K562 (cell line): ENCODE results near the gene HPCAL1. TPM values are rescaled to one million over a fixed set of nuclear protein-coding genes. Genes with fewer than 3 reads are reported as not detected.
A peak's percentile ranks its signal among the peaks of the same experiment; 100 is the strongest.

Experiments used
- ATF3 ChIP-seq, 2 experiments: fragments of 450-650 bp in 1 of 2; sonication (generic) in 1 of 2; formaldehyde crosslinking in 1 of 2; IDR thresholded peaks in 1 of 2; conservative IDR thresholded peaks in 1 of 2; 2 replicates each; pipeline versions ENCODE4 v1.6.1 to v1.8.1; 2016 to 2023; ENCODE audit warnings: mild to moderate bottlenecking in 2 of 2, moderate library complexity in 2 of 2, inconsistent platforms in 1 of 2, missing genetic modification reagents in 1 of 2
- CHD2 ChIP-seq: IDR thresholded peaks from 2 replicates; pipeline ENCODE4 v1.6.1; 2011; ENCODE audit warnings: low read depth, low read length
- DPF2 ChIP-seq: fragments of 450-650 bp; IDR thresholded peaks from 2 replicates; pipeline ENCODE4 v1.6.1; 2016
- ESRRA ChIP-seq: fragments of 450-650 bp; IDR thresholded peaks from 2 replicates; pipeline ENCODE4 v1.6.1; 2014; ENCODE audit warnings: low read depth, mild to moderate bottlenecking, moderate library complexity, borderline replicate concordance
- FIP1L1 ChIP-seq: fragments of 200-400 bp; formaldehyde crosslinking; IDR thresholded peaks from 2 replicates; pipeline ENCODE4 v1.6.1; 2018; ENCODE audit warnings: mild to moderate bottlenecking, low read depth, low read length; ENCODE audit not compliant: poor library complexity, severe bottlenecking
- HMBOX1 ChIP-seq: sonication (generic); IDR thresholded peaks from 2 replicates; pipeline ENCODE4 v1.6.1; 2016
- HNRNPH1 ChIP-seq: fragments of 200-400 bp; formaldehyde crosslinking; optimal IDR thresholded peaks from 2 replicates; pipeline ENCODE3; 2017; ENCODE audit warnings: low read depth, mild to moderate bottlenecking, low read length, moderate library complexity
- POU5F1 ChIP-seq: fragments of 150-350 bp; IDR thresholded peaks from 2 replicates; pipeline ENCODE4 v1.6.1; 2014; ENCODE audit warnings: borderline replicate concordance, low read length, low read depth, mild to moderate bottlenecking; ENCODE audit not compliant: partially characterized antibody
- PRDM10 ChIP-seq: fragments of 450-650 bp; IDR thresholded peaks from 2 replicates; pipeline ENCODE4 v1.6.1; 2018; ENCODE audit not compliant: partially characterized antibody
- SNIP1 ChIP-seq: fragments of 450-650 bp; IDR thresholded peaks from 2 replicates; pipeline ENCODE4 v1.7.1; 2017; ENCODE audit warnings: low read depth, mild to moderate bottlenecking
- USF2 ChIP-seq: sonication (generic); formaldehyde crosslinking; IDR thresholded peaks from 2 replicates; pipeline ENCODE4 v1.5.0; 2020; ENCODE audit warnings: missing genetic modification reagents
- ZBTB33 ChIP-seq: sonication (generic); formaldehyde crosslinking; IDR thresholded peaks from 2 replicates; pipeline ENCODE4 v1.8.1; 2023; ENCODE audit warnings: mild to moderate bottlenecking, missing genetic modification reagents
- ZBTB49 ChIP-seq: sonication (generic); formaldehyde crosslinking; IDR thresholded peaks from 2 replicates; pipeline ENCODE4 v1.8.0; 2022; ENCODE audit warnings: missing genetic modification reagents, mild to moderate bottlenecking, borderline replicate concordance
- polyA plus RNA-seq, 8 experiments: library from polyadenylated mRNA; depleted of rRNA in 4 of 8; stranded (reverse) in 5 of 8; unstranded in 3 of 8; fragments of >200 nt; fragmentation: Nextera tagmentation in 2 of 8; fragmentation: Illumina TruSeq in 1 of 8; extraction: Ambion mirVana in 2 of 8; extraction: Trizol in 1 of 8; gene quantifications; 2 replicates each; pipeline versions ENCODE4 v1.2.1 to v1.2.3, GENCODE V29; 2011 to 2014; ENCODE audit warnings: inconsistent platforms in 1 of 8, missing spikeins in 1 of 8
- total RNA-seq, 7 experiments: library from RNA; depleted of rRNA in 6 of 7; stranded (reverse); fragments of >200 nt in 6 of 7; fragmentation: Illumina TruSeq in 2 of 7; extraction: Trizol in 2 of 7; gene quantifications; 2 replicates each; pipeline versions ENCODE4 v1.2.1 to v1.2.3, GENCODE V29; 2011 to 2021; ENCODE audit warnings: low replicate concordance in 1 of 7

HPCAL1 gene
- total and polyA plus RNA-seq, 9 of the 15 experiments (the other 6 are each of a cell fraction or from before 2014, with no cell fraction given) = 2.7 to 65.5 (median 23.9) TPM

GRCh38 chr2:10448576-10449485, 146.1 kb downstream of the HPCAL1 start (continued):
- TF ChIP-seq USF2 (CRISPR knock-in tag) (peak; percentile 79), ZBTB49 (no peak), ZBTB33 (CRISPR knock-in tag) (peak; percentile 35; the same call in 1 of the 2 replicates), CHD2 (peak; percentile 42; the same call in 1 of the 2 replicates), ESRRA (no peak), PRDM10 (no peak), FIP1L1 (no peak), SNIP1 (no peak), POU5F1 (no peak), ATF3 (IDR thresholded peaks at IDR 0.05) (no peak), ATF3 (CRISPR knock-in tag; conservative IDR thresholded peaks at IDR 0.05) (no peak; the same call in 1 of the 2 replicates), HMBOX1 (0 out of 2 replicates have a peak, but pooled peaks have one; percentile 13), DPF2 (peak; percentile 15; the same call in 1 of the 2 replicates), HNRNPH1 (no peak)
